RWPE1 (cell line): ENCODE measurements around the gene UBE2J2.

Experiments
- CTCF ChIA-PET: fragments of 350-600 bp; sonication (Branson Sonifier 250); formaldehyde crosslinking; extraction: SDS; loops from one replicate; lab custom pipeline; 2021; lab: Yijun Ruan, JAX
- POLR2A ChIA-PET: fragments of 400-600 bp; formaldehyde crosslinking; extraction: SDS; loops from one replicate; lab custom pipeline; 2020; ENCODE audit warnings: antibody characterized with exemption; ENCODE audit not compliant: low non-redundant PET; lab: Yijun Ruan, JAX
- DNase-seq: peaks from one replicate; pipeline ENCODE4 v3.0.0; 2012; ENCODE audit warnings: low spot score
- H3K27ac ChIP-seq: fragments of 450-650 bp; 2 replicates; pipeline ENCODE4 v1.5.1; 2017
- CTCF ChIP-seq: fragments of 450-650 bp; conservative IDR thresholded peaks from 2 replicates; pipeline ENCODE4 v1.5.1; 2017; ENCODE audit warnings: low read depth, mild to moderate bottlenecking

Gene UBE2J2

GRCh38 chr1:1314237-1314586 lies 40.6 kb upstream of the UBE2J2 start:
- POLR2A ChIA-PET = no interaction called here
- H3K27ac ChIP-seq = peak overlapping the region; percentile 100
- CTCF ChIA-PET = interaction anchor here (0.6 to 1.1 kb wide), 2 partner anchors 23 to 30 kb away, joined by 4 read pairs; no protein-coding TSS in a partner anchor
- no peak for DNase-seq
- TF ChIP-seq CTCF = no peak

- no peak for TF ChIP-seq CTCF
- ChIA-PET CTCF (interaction anchor here (0.6 to 1.0 kb wide), 3 partner anchors 23 to 338 kb away, joined by 3 to 4 read pairs (median 3); no protein-coding TSS in a partner anchor), POLR2A (no interaction called here)
- peak overlapping the region; percentile 100 for H3K27ac ChIP-seq
- DNase-seq = no peak
Observed at GRCh38 chr1:1313500-1314236, 40.0 kb upstream of the UBE2J2 start.

GRCh38 chr1:1312450-1313314 lies 39.0 kb upstream of the UBE2J2 start:
- DNase-seq = no peak
- ChIA-PET CTCF (interaction anchor here (0.6 to 1.0 kb wide), 2 partner anchors 191 to 337 kb away, joined by 3 read pairs; no protein-coding TSS in a partner anchor), POLR2A (no interaction called here)
- H3K27ac ChIP-seq = peak overlapping the region; percentile 100
- no peak for TF ChIP-seq CTCF

GRCh38 chr1:1311107-1312104 lies 37.8 kb upstream of the UBE2J2 start:
- ChIA-PET CTCF (interaction anchor here (0.6 kb wide), 1 partner anchor 35 kb away, joined by 3 read pairs; no protein-coding TSS in a partner anchor), POLR2A (interaction anchor here (0.6 kb wide), 1 partner anchor 12 kb away, joined by 3 read pairs; no protein-coding TSS in a partner anchor)
- DNase-seq = no peak
- peak overlapping the region; percentile 100 for H3K27ac ChIP-seq
- no peak for TF ChIP-seq CTCF

GRCh38 chr1:1310476-1311053 lies 36.9 kb upstream of the UBE2J2 start:
- ChIA-PET CTCF (no interaction called here), POLR2A (interaction anchor here (0.9 kb wide), 1 partner anchor 34 kb away, joined by 6 read pairs; no protein-coding TSS in a partner anchor)

More at GRCh38 chr1:1310476-1311053, 36.9 kb upstream of the UBE2J2 start:
- no peak for DNase-seq
- TF ChIP-seq CTCF = no peak
- H3K27ac ChIP-seq = peak overlapping the region; percentile 100
